ENCODE data around the gene CAMK1D.

- no peak for TF ChIP-seq POLR2A (IDR thresholded peaks at IDR 0.05)
- TF ChIP-seq CTCF (IDR thresholded peaks at IDR 0.05) = no peak
- no peak for TF ChIP-seq POLR2AphosphoS5 (IDR thresholded peaks at IDR 0.05)
These were observed 116.2 kb downstream of the CAMK1D start for GRCh38 chr10:12465385-12466136.

Data from breast epithelium (tissue), 3 donors.